ENCODE results near the gene BLM.

The BLM gene

DNA sequence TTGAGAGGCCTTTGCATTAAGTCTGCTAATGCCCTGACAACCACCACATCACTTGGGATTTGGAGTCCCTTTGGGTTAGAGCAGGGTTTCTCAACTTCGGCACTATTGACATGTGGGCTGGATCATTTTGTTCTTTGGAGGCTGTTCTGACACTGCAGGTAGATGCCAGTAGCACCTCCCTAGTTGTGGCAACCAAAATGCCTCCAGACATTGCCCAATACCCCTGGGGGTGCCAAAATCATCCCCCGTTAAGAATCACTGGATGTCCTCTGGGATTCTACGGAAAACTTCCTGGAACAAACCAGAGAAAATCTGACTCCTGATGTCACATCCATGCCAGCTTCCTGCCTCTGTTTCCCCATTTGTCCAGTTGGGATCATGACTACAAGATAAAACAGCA is 37.2 kb upstream of the BLM start:
- no peak overlapping the region for H3K4me3 ChIP-seq (ENCODE audit: low read depth, low read length)
- no peak for TF ChIP-seq CTCF (IDR thresholded peaks at IDR 0.05; ENCODE audit: low read depth, low read length, missing control alignments)
- DNase-seq (ENCODE audit: low read depth) = no peak

GRCh38 chr15:90680371-90680935 is 36.7 kb upstream of the BLM start:
- no peak for TF ChIP-seq CTCF (IDR thresholded peaks at IDR 0.05; ENCODE audit: low read depth, low read length, missing control alignments)
- H3K4me3 ChIP-seq (ENCODE audit: low read depth, low read length) = no peak overlapping the region
- no peak for DNase-seq (ENCODE audit: low read depth)

- no peak overlapping the region for H3K4me3 ChIP-seq (ENCODE audit: low read depth, low read length)
- TF ChIP-seq CTCF (IDR thresholded peaks at IDR 0.05; ENCODE audit: low read depth, low read length, missing control alignments) = no peak
- DNase-seq (ENCODE audit: low read depth) = no peak
Observed at GRCh38 chr15:90681056-90681455, 36.1 kb upstream of the BLM start.

- no peak for TF ChIP-seq CTCF (IDR thresholded peaks at IDR 0.05; ENCODE audit: low read depth, low read length, missing control alignments)
- no peak overlapping the region for H3K4me3 ChIP-seq (ENCODE audit: low read depth, low read length)
- no peak for DNase-seq (ENCODE audit: low read depth)
Observed at GRCh38 chr15:90681480-90681879, 35.7 kb upstream of the BLM start.

DNA sequence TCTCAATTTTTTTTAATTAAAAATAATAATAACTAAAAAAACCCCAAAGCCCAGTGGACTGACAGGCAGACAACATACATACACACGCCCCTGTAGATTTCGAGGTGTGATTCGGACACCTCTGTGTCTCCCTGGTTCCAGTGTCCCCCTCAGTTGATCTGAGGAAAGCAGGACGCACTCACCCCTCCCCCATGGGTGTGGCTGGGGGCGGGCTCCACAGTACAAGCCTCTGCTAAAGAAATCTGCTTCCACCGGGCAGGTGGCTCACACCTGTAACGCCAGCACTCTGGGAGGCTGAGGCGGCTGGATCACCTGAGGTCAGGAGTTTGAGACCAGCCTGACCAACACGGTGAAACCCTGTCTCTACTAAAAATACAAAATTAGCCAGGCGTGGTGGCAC is 33.8 kb upstream of the BLM start:
- H3K4me3 ChIP-seq (ENCODE audit: low read depth, low read length) = no peak overlapping the region
- no peak for TF ChIP-seq CTCF (IDR thresholded peaks at IDR 0.05; ENCODE audit: low read depth, low read length, missing control alignments)
- DNase-seq (ENCODE audit: low read depth) = no peak

- DNase-seq (ENCODE audit: low read depth) = no peak
- TF ChIP-seq CTCF (IDR thresholded peaks at IDR 0.05; ENCODE audit: low read depth, low read length, missing control alignments) = no peak
- no peak overlapping the region for H3K4me3 ChIP-seq (ENCODE audit: low read depth, low read length)
Observed at GRCh38 chr15:90683876-90684275, 33.3 kb upstream of the BLM start.

GRCh38 chr15:90684281-90684680 is 32.9 kb upstream of the BLM start:
- TF ChIP-seq CTCF (IDR thresholded peaks at IDR 0.05; ENCODE audit: low read depth, low read length, missing control alignments) = no peak
- DNase-seq (ENCODE audit: low read depth) = no peak
- no peak overlapping the region for H3K4me3 ChIP-seq (ENCODE audit: low read depth, low read length)
